Neural crest cell (in vitro differentiated cells): ENCODE measurements around the gene ASAP3. TPM values are rescaled to one million over a fixed set of nuclear protein-coding genes. Genes with fewer than 3 reads are reported as not detected.

Source experiments
- DNase-seq: peaks from one replicate; pipeline ENCODE4 v3.0.0; 2021; ENCODE audit warnings: low read depth, mixed read lengths, low spot score
- H3K27ac Mint-ChIP-seq: one replicate; pipeline ENCODE4 v1.8.0; 2021; ENCODE audit warnings: mild to moderate bottlenecking, mixed read lengths; ENCODE audit not compliant: unreplicated experiment
- H3K27me3 Mint-ChIP-seq: 2 replicates; pipeline ENCODE4 v1.8.0; 2021; ENCODE audit warnings: low read depth, mild to moderate bottlenecking, mixed read lengths
- H3K36me3 Mint-ChIP-seq: 2 replicates; pipeline ENCODE4 v1.8.0; 2021; ENCODE audit warnings: low read depth, mild to moderate bottlenecking, mixed read lengths
- H3K4me1 Mint-ChIP-seq: 2 replicates; pipeline ENCODE4 v1.8.0; 2021; ENCODE audit warnings: mixed read lengths
- H3K4me3 Mint-ChIP-seq: one replicate; pipeline ENCODE4 v1.8.0; 2021; ENCODE audit warnings: mild to moderate bottlenecking, mixed read lengths
- H3K9me3 Mint-ChIP-seq: 2 replicates; pipeline ENCODE4 v1.8.0; 2021; ENCODE audit warnings: mixed read lengths
- total RNA-seq: library from RNA; stranded (reverse); gene quantifications from 2 replicates; pipeline ENCODE4 v1.2.1, GENCODE V29; 2021
- TF ChIP-seq, protein P1 (sequence below): fragments of 200-600 bp; sonication (generic); conservative IDR thresholded peaks from 2 replicates; pipeline ENCODE4 v1.5.0; 2021; ENCODE audit warnings: antibody characterized with exemption, mild to moderate bottlenecking

The ASAP3 gene
- total RNA-seq, 1 donor from 2014 or later, result 45.8 TPM

DNA sequence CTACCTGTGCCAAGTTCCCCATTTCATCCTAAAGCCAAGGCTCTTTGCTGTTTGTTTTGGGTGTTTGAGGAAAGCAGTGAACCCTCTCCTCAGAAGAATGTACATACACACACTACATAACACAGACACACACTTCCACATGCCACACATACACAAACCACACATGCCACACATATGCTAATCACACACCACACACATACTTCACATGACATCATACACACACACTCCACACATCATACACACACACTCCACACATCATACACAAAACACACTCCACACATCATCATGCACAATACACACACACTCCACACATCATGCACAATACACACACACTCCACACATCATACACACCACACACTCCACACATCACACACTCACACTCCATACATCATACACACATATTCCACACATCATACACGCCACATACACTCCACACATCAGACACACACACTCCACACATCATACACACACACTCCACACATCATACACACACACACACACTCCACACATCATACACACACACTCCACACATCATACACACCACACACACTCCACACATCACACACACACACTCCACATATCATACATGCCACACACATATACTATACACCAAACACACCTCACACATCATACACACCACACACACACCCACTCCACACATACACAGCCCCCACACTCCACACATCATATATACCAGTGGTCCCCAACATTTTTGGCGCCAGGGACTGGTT is 91.7 kb downstream of the ASAP3 start:
- Mint-ChIP-seq H3K4me1 (peaks cover 32% of the 10 kb centered on the region), H3K36me3 (no peaks in the 10 kb centered on the region), H3K27ac (no peak overlapping the region), H3K27me3 (peaks cover 2% of the 10 kb centered on the region), H3K9me3 (no peaks in the 10 kb centered on the region), H3K4me3 (no peak overlapping the region)
- TF ChIP-seq, protein P1, sequence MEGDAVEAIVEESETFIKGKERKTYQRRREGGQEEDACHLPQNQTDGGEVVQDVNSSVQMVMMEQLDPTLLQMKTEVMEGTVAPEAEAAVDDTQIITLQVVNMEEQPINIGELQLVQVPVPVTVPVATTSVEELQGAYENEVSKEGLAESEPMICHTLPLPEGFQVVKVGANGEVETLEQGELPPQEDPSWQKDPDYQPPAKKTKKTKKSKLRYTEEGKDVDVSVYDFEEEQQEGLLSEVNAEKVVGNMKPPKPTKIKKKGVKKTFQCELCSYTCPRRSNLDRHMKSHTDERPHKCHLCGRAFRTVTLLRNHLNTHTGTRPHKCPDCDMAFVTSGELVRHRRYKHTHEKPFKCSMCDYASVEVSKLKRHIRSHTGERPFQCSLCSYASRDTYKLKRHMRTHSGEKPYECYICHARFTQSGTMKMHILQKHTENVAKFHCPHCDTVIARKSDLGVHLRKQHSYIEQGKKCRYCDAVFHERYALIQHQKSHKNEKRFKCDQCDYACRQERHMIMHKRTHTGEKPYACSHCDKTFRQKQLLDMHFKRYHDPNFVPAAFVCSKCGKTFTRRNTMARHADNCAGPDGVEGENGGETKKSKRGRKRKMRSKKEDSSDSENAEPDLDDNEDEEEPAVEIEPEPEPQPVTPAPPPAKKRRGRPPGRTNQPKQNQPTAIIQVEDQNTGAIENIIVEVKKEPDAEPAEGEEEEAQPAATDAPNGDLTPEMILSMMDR, result no peak
- DNase-seq, result no peak

DNA sequence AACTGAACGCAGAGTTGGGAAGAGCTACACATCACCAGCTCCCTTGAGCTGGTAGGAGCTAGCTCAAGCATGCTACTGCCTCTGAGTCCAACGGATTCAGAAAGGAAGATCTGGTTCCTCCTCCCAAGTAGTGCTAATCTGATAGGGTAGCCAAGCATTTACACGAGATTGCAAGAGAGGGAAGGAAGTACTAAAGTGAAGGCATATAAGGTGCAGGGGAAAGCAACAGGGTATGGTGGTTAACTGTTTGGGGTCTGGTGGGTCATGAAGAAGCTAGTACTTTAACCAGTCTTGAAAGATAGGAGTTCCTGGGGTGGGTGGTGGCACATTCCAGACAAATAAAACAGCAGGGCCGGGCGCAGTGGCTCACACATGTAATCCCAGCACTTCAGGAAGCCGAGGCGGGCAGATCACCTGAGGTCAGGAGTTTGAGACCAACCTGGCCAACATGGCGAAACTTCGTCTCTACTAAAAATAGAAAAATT is 94.1 kb downstream of the ASAP3 start:
- Mint-ChIP-seq H3K9me3 (no peaks in the 10 kb centered on the region), H3K27ac (no peak overlapping the region), H3K4me3 (no peak overlapping the region), H3K36me3 (no peaks in the 10 kb centered on the region), H3K4me1 (peaks cover 21% of the 10 kb centered on the region), H3K27me3 (peaks cover 4% of the 10 kb centered on the region)
- no peak for DNase-seq
- TF ChIP-seq, protein P1, result no peak

DNA sequence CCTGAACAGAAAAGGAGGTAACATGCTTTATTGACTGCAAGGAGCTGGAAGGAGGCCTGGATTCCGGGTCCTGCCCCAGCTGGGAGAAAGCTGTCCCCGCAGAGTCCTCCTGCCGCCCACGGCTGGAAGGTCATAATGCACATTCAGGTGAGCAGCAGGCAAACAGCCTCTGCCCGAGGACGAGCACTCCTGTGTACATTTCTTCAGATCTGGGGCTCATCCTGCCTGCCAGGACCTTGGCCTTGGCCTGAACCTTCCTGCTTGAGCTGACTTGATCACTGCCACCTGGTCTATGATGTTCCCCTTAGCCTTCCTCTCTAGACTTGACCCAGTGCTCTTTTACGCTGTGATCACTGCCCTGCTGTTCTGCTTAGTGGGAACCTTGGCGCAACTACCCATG is 96.5 kb downstream of the ASAP3 start:
- H3K9me3 Mint-ChIP-seq, result peaks cover 2% of the 10 kb centered on the region
- no peak overlapping the region for H3K27ac Mint-ChIP-seq
- no peak for DNase-seq
- H3K27me3 Mint-ChIP-seq, result peaks cover 4% of the 10 kb centered on the region
- H3K4me1 Mint-ChIP-seq, result peaks cover 10% of the 10 kb centered on the region
- H3K4me3 Mint-ChIP-seq, result no peak overlapping the region
- TF ChIP-seq, protein P1, result no peak
- no peaks in the 10 kb centered on the region for H3K36me3 Mint-ChIP-seq

- TF ChIP-seq, protein P1, result no peak
- Mint-ChIP-seq H3K27me3 (peaks cover 4% of the 10 kb centered on the region), H3K4me3 (no peak overlapping the region), H3K27ac (no peak overlapping the region), H3K36me3 (no peaks in the 10 kb centered on the region), H3K9me3 (peaks cover 6% of the 10 kb centered on the region), H3K4me1 (peaks cover 3% of the 10 kb centered on the region)
- DNase-seq, result no peak
These were observed 98.8 kb downstream of the ASAP3 start for GRCh38 chr1:23385119-23385621.

GRCh38 chr1:23384312-23385058 is 99.5 kb downstream of the ASAP3 start:
- no peak for DNase-seq
- Mint-ChIP-seq H3K36me3 (no peaks in the 10 kb centered on the region), H3K27me3 (peaks cover 2% of the 10 kb centered on the region), H3K4me1 (peaks cover 3% of the 10 kb centered on the region), H3K4me3 (no peak overlapping the region), H3K9me3 (peaks cover 6% of the 10 kb centered on the region), H3K27ac (no peak overlapping the region)
- TF ChIP-seq, protein P1, result no peak
